AG08396 (cell line): ENCODE measurements around the gene SPTB.
A peak's percentile ranks its signal among the peaks of the same experiment; 100 is the strongest.

Source experiments
- DNase-seq: peaks from one replicate; pipeline ENCODE4 v3.0.0; 2012; ENCODE audit warnings: low spot score, mixed read lengths

The SPTB gene

GRCh38 chr14:64850369-64851137 lies 29.2 kb downstream of the SPTB start:
- no peak for DNase-seq

- DNase-seq = no peak
Measured at GRCh38 chr14:64849940-64850339, 29.8 kb downstream of the SPTB start.

GRCh38 chr14:64848239-64848638 lies 31.5 kb downstream of the SPTB start:
- no peak for DNase-seq

GRCh38 chr14:64846319-64846718 lies 33.4 kb downstream of the SPTB start:
- no peak for DNase-seq

- peak; percentile 47 for DNase-seq
Measured at GRCh38 chr14:64845878-64846277, 33.8 kb downstream of the SPTB start.

GRCh38 chr14:64844969-64845536 lies 34.7 kb downstream of the SPTB start:
- DNase-seq = no peak

GRCh38 chr14:64844272-64844671 lies 35.4 kb downstream of the SPTB start:
- no peak for DNase-seq

GRCh38 chr14:64843548-64843947 lies 36.2 kb downstream of the SPTB start:
- DNase-seq = no peak

- no peak for DNase-seq
Measured at GRCh38 chr14:64841772-64842750, 37.6 kb downstream of the SPTB start.

GRCh38 chr14:64841121-64841651 lies 38.5 kb downstream of the SPTB start:
- peak; percentile 55 for DNase-seq

- no peak for DNase-seq
Measured at GRCh38 chr14:64838656-64839055, 41.1 kb downstream of the SPTB start.

GRCh38 chr14:64835431-64835830 lies 44.3 kb downstream of the SPTB start:
- no peak for DNase-seq

GRCh38 chr14:64834965-64835364 lies 44.7 kb downstream of the SPTB start:
- no peak for DNase-seq

- DNase-seq = no peak
Measured at GRCh38 chr14:64831419-64831818, 48.3 kb downstream of the SPTB start.

- no peak for DNase-seq
Measured at GRCh38 chr14:64830961-64831360, 48.7 kb downstream of the SPTB start.

GRCh38 chr14:64828071-64828470 lies 51.6 kb downstream of the SPTB start:
- no peak for DNase-seq

- DNase-seq = no peak
Measured at GRCh38 chr14:64826845-64827244, 52.9 kb downstream of the SPTB start.

- no peak for DNase-seq
Measured at GRCh38 chr14:64826333-64826732, 53.4 kb downstream of the SPTB start.

GRCh38 chr14:64825509-64825908 lies 54.2 kb downstream of the SPTB start:
- DNase-seq = no peak

- no peak for DNase-seq
Measured at GRCh38 chr14:64825006-64825405, 54.7 kb downstream of the SPTB start.

- DNase-seq = no peak
Measured at GRCh38 chr14:64824471-64824870, 55.2 kb downstream of the SPTB start.

- DNase-seq = peak; percentile 89
Measured at GRCh38 chr14:64823305-64823861, 56.3 kb downstream of the SPTB start.
